NT2/D1 (cell line): Measurements from ENCODE around the gene RNASEH1.

Experiments
- DNase-seq: peaks from one replicate; pipeline ENCODE4 v3.0.0-alpha.2; 2011; ENCODE audit warnings: low read depth, low spot score
- H3K27me3 ChIP-seq: 2 replicates; pipeline ENCODE4 v1.6.0; 2011; ENCODE audit warnings: mild to moderate bottlenecking; ENCODE audit not compliant: insufficient read length, insufficient read depth
- H3K36me3 ChIP-seq: 2 replicates; pipeline ENCODE4 v1.6.1; 2011; ENCODE audit warnings: mild to moderate bottlenecking, low read length, mixed read lengths; ENCODE audit not compliant: insufficient read depth, insufficient read length
- H3K4me1 ChIP-seq: 2 replicates; pipeline ENCODE4 v1.5.1; 2011; ENCODE audit not compliant: insufficient read depth, insufficient read length
- H3K4me3 ChIP-seq: 2 replicates; pipeline ENCODE4 v1.5.1; 2011; ENCODE audit warnings: low read depth; ENCODE audit not compliant: insufficient read length
- H3K9ac ChIP-seq: 2 replicates; pipeline ENCODE4 v1.6.0; 2011; ENCODE audit warnings: low read depth; ENCODE audit not compliant: insufficient read length
- H3K9me3 ChIP-seq: 2 replicates; pipeline ENCODE4 v1.5.1; 2011; ENCODE audit warnings: mild to moderate bottlenecking, low read length; ENCODE audit not compliant: insufficient read depth
- SUZ12 ChIP-seq: IDR thresholded peaks from 2 replicates; pipeline ENCODE4 v1.6.1; 2011; ENCODE audit not compliant: insufficient read length, insufficient read depth; ENCODE audit errors: extremely low read depth
- YY1 ChIP-seq: IDR thresholded peaks from 2 replicates; pipeline ENCODE4 v1.6.1; 2011; ENCODE audit not compliant: insufficient read length, insufficient read depth
- ZNF274 ChIP-seq: IDR thresholded peaks from 2 replicates; pipeline ENCODE4 v1.6.1; 2011; ENCODE audit warnings: mild to moderate bottlenecking, low read depth, low read length

RNASEH1 gene

DNA sequence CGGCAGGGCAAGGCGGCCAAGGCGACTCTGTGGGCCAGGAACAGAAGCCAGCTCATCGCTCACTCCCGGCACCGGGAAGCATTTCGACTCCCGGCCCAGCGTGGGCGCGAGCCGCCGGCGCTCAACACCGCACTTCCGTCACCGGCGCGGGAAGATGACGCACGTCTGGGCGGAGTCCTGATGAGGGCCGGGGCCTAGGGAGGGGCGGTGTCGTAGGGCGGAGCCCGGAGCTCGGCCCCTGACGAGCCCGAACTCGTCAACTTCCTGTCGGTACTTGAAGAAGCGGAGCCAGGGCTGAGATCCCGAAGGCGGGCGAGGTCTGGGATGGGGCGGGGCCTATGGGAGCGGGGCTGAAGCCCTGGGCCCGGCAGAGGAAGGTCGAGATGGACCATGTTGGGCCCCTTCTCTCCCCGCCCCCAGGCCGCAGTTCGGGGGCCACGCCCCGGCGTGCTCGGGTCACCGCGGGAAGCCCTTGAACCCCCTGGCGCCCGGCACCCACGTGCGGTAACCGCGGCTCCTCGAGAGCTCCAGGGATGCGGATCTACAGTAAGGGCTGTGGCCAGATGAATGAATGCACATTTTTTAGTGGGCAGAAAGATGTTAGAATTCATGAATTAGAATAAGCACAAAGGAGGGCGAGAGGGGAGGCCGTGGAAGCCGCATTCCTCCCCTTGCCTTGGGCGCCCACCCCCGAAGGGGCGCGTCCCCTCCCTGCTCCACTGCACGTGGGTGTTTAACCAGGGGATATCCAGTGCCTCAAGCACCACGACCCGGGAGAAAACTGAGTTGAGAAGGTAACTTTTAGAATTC is at the start of gene RNASEH1:
RNASEH1 (minus strand) TSS at position 129 of the 810 bp plus-strand sequence; CDS start at position 56, 73 bp downstream.
- peak within 1 kb of the TSS; percentile 78 for H3K4me3 ChIP-seq
- H3K36me3 ChIP-seq = peaks cover 54% of the 10 kb centered on the region
- DNase-seq = peak; percentile 99
- no peaks in the 10 kb centered on the region for H3K9me3 ChIP-seq
- H3K9ac ChIP-seq = peak within 1 kb of the TSS; percentile 95
- H3K27me3 ChIP-seq = no peaks in the 10 kb centered on the region
- H3K4me1 ChIP-seq = no peaks in the 10 kb centered on the region
- no peak for TF ChIP-seq YY1
- no peak for TF ChIP-seq ZNF274
- no peak for TF ChIP-seq SUZ12

GRCh38 chr2:3606370-3607201 is 48.5 kb upstream of the RNASEH1 start:
- no peak for TF ChIP-seq YY1
- TF ChIP-seq ZNF274 = no peak
- no peak for TF ChIP-seq SUZ12
- Histone ChIP-seq H3K36me3 (no peaks in the 10 kb centered on the region), H3K27me3 (no peaks in the 10 kb centered on the region), H3K4me3 (no peak overlapping the region), H3K9me3 (no peaks in the 10 kb centered on the region), H3K9ac (no peak overlapping the region), H3K4me1 (no peaks in the 10 kb centered on the region)
- DNase-seq = no peak

DNA sequence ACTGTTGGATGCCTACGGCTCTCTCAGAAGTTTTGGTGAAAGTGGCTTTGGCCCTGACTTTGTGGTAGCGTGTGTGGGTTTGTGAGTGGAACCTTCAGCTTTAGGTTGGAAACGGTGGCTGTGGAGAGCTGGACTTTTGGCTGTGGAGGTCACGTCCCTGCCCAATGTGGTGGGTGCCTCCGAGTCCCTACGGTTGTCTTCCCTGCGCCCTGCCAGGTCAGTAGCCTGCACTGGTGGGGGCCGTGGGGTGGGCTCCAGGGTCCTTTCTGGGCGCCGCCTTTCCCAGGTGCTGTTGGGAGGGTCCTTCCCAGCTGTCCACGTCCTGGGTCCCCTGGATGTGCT is 47.9 kb upstream of the RNASEH1 start:
- Histone ChIP-seq H3K36me3 (no peaks in the 10 kb centered on the region), H3K9me3 (no peaks in the 10 kb centered on the region), H3K4me3 (no peak overlapping the region), H3K27me3 (no peaks in the 10 kb centered on the region), H3K4me1 (no peaks in the 10 kb centered on the region), H3K9ac (no peak overlapping the region)
- no peak for DNase-seq
- TF ChIP-seq SUZ12 (no peak), YY1 (no peak), ZNF274 (no peak)

- no peak for TF ChIP-seq SUZ12
- TF ChIP-seq YY1 = no peak
- TF ChIP-seq ZNF274 = no peak
- Histone ChIP-seq H3K27me3 (no peaks in the 10 kb centered on the region), H3K4me3 (no peak overlapping the region), H3K9ac (no peak overlapping the region), H3K36me3 (no peaks in the 10 kb centered on the region), H3K9me3 (no peaks in the 10 kb centered on the region), H3K4me1 (no peaks in the 10 kb centered on the region)
- no peak for DNase-seq
Measured at GRCh38 chr2:3604991-3605961, 47.1 kb upstream of the RNASEH1 start.

DNA sequence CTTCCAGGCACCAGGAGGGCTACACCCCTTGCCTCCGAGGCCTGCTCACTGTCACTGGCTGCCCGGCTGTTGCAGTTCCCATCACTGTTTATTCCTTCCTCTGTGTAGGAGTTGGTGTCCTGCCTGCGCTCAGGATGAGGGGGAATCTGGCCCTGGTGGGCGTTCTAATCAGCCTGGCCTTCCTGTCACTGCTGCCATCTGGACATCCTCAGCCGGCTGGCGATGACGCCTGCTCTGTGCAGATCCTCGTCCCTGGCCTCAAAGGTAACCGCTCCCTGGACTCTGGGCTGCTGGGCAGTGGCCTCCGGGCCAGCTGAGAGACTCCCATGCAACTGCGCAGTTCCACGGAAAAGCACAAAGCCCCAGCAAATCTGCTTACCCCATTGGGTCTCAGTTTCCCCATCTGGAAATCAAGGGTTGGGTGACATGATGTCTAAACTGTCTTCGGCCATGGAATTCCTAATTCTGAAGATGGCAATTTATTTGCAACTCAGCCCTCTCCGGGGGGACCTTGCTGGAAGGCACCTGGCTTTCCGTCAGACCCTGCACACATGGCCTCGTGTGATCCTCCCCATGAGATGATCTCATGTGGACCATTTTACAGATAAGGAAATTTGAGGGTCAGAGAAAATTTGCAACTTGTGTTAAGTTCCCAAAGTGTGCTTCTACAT is 46.2 kb upstream of the RNASEH1 start:
- Histone ChIP-seq H3K27me3 (no peaks in the 10 kb centered on the region), H3K9me3 (no peaks in the 10 kb centered on the region), H3K4me3 (no peak overlapping the region), H3K9ac (peak overlapping the region; percentile 10), H3K4me1 (no peaks in the 10 kb centered on the region), H3K36me3 (no peaks in the 10 kb centered on the region)
- no peak for DNase-seq
- no peak for TF ChIP-seq ZNF274
- TF ChIP-seq YY1 = no peak
- TF ChIP-seq SUZ12 = no peak

DNA sequence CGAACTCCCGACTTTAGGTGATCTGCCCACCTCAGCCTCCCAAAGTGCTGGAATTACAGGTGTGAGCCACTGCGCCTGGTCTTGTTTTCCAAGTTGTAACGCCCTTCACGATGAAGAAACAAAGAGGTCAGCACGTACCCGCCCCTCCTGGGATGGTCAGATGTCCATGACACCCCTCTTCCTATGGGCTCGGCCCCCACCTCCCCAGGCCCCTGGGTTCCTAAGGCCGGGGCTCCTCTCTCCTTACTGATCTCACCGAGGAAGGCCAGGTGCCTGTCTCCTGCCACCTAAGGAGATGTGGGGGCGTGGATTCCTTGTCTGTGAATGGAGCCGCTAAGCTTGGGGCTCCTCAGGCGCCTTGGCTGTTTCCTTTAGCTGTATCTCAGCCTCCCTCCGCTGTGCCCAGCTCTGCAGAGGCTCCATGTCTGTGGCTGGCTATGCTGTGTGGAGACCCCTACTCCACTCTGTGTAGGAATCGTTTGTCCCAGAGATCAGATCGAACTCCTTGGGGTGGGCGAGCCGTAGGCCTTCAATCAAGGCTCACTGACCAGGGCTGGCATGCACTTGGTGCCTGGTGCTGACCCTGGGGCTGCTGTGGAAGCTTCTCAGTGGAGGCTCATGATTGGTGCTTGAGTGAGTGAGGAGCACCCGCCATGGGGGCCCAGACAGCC is 45.5 kb upstream of the RNASEH1 start:
- Histone ChIP-seq H3K27me3 (no peaks in the 10 kb centered on the region), H3K36me3 (no peaks in the 10 kb centered on the region), H3K4me3 (no peak overlapping the region), H3K4me1 (no peaks in the 10 kb centered on the region), H3K9ac (no peak overlapping the region), H3K9me3 (no peaks in the 10 kb centered on the region)
- no peak for DNase-seq
- no peak for TF ChIP-seq SUZ12
- TF ChIP-seq ZNF274 = no peak
